GM18517 (cell line): ENCODE results near the gene CSF3.

Experiments
- ATAC-seq: cut with Tn5 transposase; IDR thresholded peaks from one replicate; pipeline ENCODE4 v1.9.1; 2021; ENCODE audit warnings: mild to moderate bottlenecking, moderate library complexity; ENCODE audit not compliant: unreplicated experiment

The CSF3 gene

GRCh38 chr17:40023590-40024292, 8.5 kb downstream of the CSF3 start:
- ATAC-seq, result no peak

DNA sequence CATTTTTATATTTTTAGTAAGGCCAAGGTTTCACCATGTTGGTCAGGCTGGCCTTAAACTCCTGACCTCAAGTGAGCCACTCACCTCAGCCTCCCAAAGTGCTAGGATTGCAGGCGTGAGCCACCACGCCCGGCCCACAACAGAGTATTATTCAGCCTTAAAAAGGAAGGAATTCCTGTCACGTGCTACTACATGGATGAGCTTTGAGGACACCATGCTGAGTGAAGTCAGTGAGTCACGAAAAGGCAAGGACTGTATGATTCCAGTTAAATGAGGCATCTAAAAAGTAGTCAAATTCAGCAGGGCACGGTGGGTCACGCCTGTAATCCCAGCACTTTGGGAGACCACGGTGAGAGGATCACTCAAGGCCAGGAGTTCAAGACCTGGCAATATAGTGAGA, 9.7 kb downstream of the CSF3 start:
- ATAC-seq, result no peak

DNA sequence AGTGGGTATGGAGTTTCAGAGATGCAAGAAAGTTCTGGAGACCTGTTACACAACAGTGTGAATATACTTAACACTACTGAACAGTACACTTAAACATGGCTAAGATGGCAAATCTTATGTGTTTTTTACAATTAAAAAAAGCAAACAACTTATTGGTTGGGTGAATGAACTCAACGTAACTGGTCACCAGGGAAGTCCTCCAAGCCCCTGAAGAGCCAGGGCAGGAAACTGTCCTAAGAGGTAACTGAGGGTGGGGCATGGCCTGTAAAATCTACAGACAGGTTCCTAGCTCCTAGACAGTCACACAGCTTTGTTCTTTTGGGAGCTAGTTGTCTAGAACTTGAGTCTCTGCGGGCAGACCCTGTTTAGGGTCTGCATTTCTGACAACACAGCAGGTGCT, 10.3 kb downstream of the CSF3 start:
- no peak for ATAC-seq

GRCh38 chr17:40025991-40026815, 11.0 kb downstream of the CSF3 start:
- no peak for ATAC-seq

GRCh38 chr17:40026816-40027613, 11.8 kb downstream of the CSF3 start:
- no peak for ATAC-seq

DNA sequence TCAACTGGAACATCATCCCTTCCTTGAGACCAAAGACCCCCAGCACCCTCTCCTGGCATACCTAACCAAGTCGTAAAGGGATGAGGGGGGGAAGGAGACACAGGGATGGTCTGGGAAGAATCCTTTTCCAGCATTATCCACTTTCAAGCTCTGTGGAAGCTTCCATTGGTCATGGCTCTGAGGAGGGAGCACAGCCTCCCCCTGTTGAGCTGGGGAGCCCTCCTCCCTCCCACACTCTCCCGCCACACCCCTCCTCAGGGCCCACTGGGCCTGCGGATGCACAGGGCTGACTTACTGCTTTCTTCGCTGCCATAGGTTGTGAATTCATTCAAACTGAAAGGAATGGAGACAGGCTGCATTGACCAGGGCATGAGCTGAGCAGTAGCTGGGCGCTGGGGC, 12.4 kb downstream of the CSF3 start:
- no peak for ATAC-seq

- no peak for ATAC-seq
Observed at GRCh38 chr17:40028595-40028994, 13.4 kb downstream of the CSF3 start.

GRCh38 chr17:40031706-40032105, 16.5 kb downstream of the CSF3 start:
- no peak for ATAC-seq

DNA sequence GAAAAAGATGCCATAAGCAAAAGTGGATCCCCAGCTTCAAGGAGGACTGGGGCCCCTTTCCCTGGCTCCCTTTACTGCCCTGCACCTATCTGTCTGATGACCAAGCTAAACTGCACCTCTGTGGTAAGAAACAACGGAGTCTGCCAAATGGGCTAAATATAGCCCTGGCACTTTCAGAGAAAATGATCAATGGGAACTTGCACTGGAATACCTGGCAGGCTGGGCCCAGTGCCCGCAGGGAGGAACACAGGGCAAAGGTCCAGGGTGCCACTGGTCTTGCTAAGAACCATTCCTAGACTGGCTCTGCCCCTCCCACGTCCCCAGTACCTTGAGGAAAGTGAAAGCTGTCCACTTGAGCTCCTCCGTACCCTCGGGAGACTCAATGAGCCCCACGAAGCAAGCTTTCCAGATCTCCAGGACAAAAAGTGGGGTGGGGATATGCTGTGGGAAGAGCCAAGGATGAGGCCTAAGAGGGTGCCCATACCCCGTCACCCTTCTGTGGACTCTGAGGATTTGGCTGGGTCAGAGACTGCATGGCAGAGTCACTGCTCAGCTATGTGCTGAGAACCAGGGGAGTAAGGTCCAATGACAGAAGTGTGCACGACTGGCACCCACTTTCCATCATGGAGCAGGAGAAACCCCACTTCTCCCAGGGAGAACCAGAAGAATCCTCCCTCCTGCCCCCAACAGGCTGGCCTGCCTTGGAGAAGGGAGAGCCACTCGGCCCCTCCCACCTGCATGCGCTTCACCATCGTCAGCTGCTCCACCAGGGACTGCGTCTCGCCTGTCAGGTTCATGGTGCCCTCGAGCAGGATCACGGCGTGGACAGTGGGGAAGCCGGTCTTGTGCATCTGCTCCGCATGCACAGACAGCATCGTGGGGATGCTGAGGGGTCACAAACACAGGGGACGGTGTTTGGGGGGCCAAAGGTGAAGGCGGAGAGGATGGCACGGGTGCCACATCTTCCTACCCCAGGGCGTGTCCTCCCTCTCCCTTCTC, 17.4 kb downstream of the CSF3 start:
- ATAC-seq, result no peak

DNA sequence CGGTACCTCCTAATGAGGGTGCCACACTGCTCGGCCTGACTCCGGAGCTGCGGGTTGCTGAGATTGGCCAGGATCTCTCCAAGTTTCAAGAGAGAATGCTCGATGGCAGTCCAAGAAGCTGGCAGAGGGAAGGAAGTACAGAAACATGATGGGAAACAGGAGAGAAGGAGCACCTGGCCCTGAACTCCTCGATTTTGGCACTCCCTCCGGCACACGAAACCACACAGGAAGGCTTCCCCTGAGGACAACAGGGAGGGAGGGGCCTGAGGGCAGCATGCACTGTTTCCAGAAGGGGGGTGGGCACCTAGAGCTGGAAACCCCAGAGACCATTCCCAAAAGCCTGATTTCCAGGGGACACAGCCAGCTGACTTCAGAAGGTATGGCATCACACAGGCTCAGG, 18.1 kb downstream of the CSF3 start:
- no peak for ATAC-seq

GRCh38 chr17:40034426-40035161, 19.4 kb downstream of the CSF3 start:
- ATAC-seq, result no peak

- ATAC-seq, result no peak
Observed at GRCh38 chr17:40035162-40035559, 19.9 kb downstream of the CSF3 start.

- ATAC-seq, result no peak
Observed at GRCh38 chr17:40038882-40039513, 23.8 kb downstream of the CSF3 start.

DNA sequence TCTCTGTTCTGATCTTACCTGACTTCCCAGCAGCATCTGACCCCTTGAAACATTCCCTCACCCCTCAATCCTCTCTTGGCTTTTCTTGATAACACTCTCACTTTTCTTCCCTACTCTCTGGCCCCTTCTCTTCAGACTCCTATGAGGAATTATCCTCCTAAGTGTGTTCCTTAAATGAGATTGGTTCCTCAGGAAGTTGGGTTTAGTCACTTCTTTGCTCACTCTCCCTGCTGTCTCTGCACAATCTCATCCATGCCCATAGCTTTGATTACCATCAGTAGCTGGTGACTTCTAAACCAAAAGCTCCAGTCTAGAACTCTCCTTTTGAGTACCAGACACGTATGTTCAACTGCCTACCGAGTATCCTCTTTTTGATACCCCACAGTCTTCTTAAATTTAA, 26.0 kb downstream of the CSF3 start:
- ATAC-seq, result no peak

GRCh38 chr17:40056379-40057015, 41.3 kb downstream of the CSF3 start:
- no peak for ATAC-seq

GRCh38 chr17:40058186-40058784, 43.0 kb downstream of the CSF3 start:
- ATAC-seq, result no peak

GRCh38 chr17:40058865-40059264, 43.6 kb downstream of the CSF3 start:
- no peak for ATAC-seq

GRCh38 chr17:40059729-40060475, 44.7 kb downstream of the CSF3 start:
- ATAC-seq, result no peak
